H1 (cell line): Measurements from ENCODE around the gene SIPA1L2.

Source experiments
- BCL11A ChIP-seq, 2 experiments: IDR thresholded peaks; one replicate each; pipeline ENCODE4 v1.6.1; 2011; ENCODE audit warnings: low read depth in 2 of 2, low read length in 2 of 2, mild to moderate bottlenecking in 2 of 2
- CREB1 ChIP-seq: IDR thresholded peaks from 2 replicates; pipeline ENCODE4 v1.6.1; 2012; ENCODE audit warnings: inconsistent platforms
- CTCF ChIP-seq, 3 experiments: IDR thresholded peaks; 1 replicate in 2 of 3; 2 replicates in 1 of 3; pipeline versions ENCODE4 v1.5.1 to v1.6.1; 2011; ENCODE audit warnings: low read length in 3 of 3, mild to moderate bottlenecking in 3 of 3, inconsistent platforms in 2 of 3, low read depth in 1 of 3, moderate library complexity in 1 of 3; ENCODE audit not compliant: insufficient read depth in 1 of 3; ENCODE audit errors: control extremely low read depth in 1 of 3
- EP300 ChIP-seq, 2 experiments: IDR thresholded peaks; 1 replicate in 1 of 2; 2 replicates in 1 of 2; pipeline ENCODE4 v1.6.1; 2011 to 2012; ENCODE audit warnings: low read depth in 2 of 2, low read length in 2 of 2, mild to moderate bottlenecking in 2 of 2, borderline replicate concordance in 1 of 2, inconsistent platforms in 1 of 2, moderate library complexity in 1 of 2
- EZH2 ChIP-seq: fragments of 200-600 bp; sonication (generic); IDR thresholded peaks from 2 replicates; pipeline ENCODE4 v1.7.1; 2012; ENCODE audit warnings: low read depth, mild to moderate bottlenecking, moderate library complexity, low read length, inconsistent platforms; ENCODE audit not compliant: severe bottlenecking
- GABPA ChIP-seq: IDR thresholded peaks from 2 replicates; pipeline ENCODE4 v1.6.1; 2011; ENCODE audit warnings: mild to moderate bottlenecking, low read length, moderate library complexity, borderline replicate concordance; ENCODE audit not compliant: insufficient read depth
- GTF2F1 ChIP-seq: IDR thresholded peaks from 2 replicates; pipeline ENCODE4 v1.6.1; 2012; ENCODE audit warnings: low read depth, low read length, improper control_type of control experiment, borderline replicate concordance
- KDM1A ChIP-seq: fragments of 200-600, 300-600 bp; sonication (generic); IDR thresholded peaks from 2 replicates; pipeline ENCODE4 v1.7.1; 2016; ENCODE audit warnings: mild to moderate bottlenecking, low read length, borderline replicate concordance
- POLR2A ChIP-seq, 2 experiments: IDR thresholded peaks; 1 replicate in 1 of 2; 2 replicates in 1 of 2; pipeline ENCODE4 v1.6.1; 2011; ENCODE audit warnings: low read depth in 2 of 2, low read length in 2 of 2, mild to moderate bottlenecking in 2 of 2; ENCODE audit errors: control extremely low read depth in 1 of 2
- POLR2AphosphoS5 ChIP-seq: IDR thresholded peaks from 2 replicates; pipeline ENCODE4 v1.6.1; 2011; ENCODE audit warnings: low read depth, low read length
- SIN3A ChIP-seq, 2 experiments: IDR thresholded peaks in 1 of 2; conservative IDR thresholded peaks in 1 of 2; 2 replicates each; pipeline ENCODE4 v1.6.1; 2011 to 2012; ENCODE audit warnings: low read length in 2 of 2, improper control_type of control experiment in 1 of 2, low read depth in 1 of 2, mild to moderate bottlenecking in 1 of 2
- SP1 ChIP-seq: IDR thresholded peaks from 2 replicates; pipeline ENCODE4 v1.6.1; 2011; ENCODE audit warnings: low read depth, low read length
- TAF1 ChIP-seq: IDR thresholded peaks from 2 replicates; pipeline ENCODE4 v1.6.1; 2011; ENCODE audit warnings: mild to moderate bottlenecking, low read depth, low read length
- TF ChIP-seq, protein P1 (sequence below): IDR thresholded peaks from 2 replicates; pipeline ENCODE4 v1.6.1; 2011; ENCODE audit warnings: low read length, improper control_type of control experiment

DNA sequence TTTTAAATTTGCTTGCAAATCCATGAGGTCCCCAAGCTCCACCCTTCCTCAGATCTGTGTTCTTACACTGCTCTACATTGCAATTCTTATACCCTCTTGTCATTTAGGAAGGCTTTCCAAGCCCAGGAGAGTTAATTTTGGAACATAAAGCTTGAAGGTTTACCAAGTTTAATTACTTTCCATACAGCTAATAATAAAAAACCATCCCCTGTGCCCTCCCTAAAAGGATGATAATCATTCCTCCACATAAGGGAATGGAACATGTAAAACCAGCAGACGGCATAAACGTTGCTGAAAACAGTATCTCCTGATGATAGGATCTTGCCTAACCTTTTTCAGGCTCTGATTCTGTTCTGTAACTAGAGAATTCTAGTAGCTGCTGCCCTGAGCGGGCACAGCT is 23.9 kb upstream of the SIPA1L2 start:
- TF ChIP-seq CREB1 (no peak), SIN3A (conservative IDR thresholded peaks at IDR 0.05 in 1 of 2, IDR thresholded peaks at IDR 0.05 in 1 of 2; ENCODE audit: low read depth in 1 of 2, low read length in 2 of 2) (no peak), TAF1 (no peak), KDM1A (no peak), CTCF (IDR thresholded peaks at IDR 0.05; ENCODE audit: control extremely low read depth in 1 of 3, insufficient read depth in 1 of 3, low read depth in 1 of 3, low read length in 3 of 3) (no peak), GTF2F1 (no peak), EP300 (IDR thresholded peaks at IDR 0.05; ENCODE audit: borderline replicate concordance in 1 of 2, low read depth in 2 of 2, low read length in 2 of 2) (no peak), BCL11A (IDR thresholded peaks at IDR 0.05; ENCODE audit: low read depth in 2 of 2, low read length in 2 of 2) (no peak), EZH2 (no peak), GABPA (no peak), SP1 (no peak), POLR2A (IDR thresholded peaks at IDR 0.05; ENCODE audit: control extremely low read depth in 1 of 2, low read depth in 2 of 2, low read length in 2 of 2) (no peak), POLR2AphosphoS5 (no peak)
- TF ChIP-seq, protein P1, sequence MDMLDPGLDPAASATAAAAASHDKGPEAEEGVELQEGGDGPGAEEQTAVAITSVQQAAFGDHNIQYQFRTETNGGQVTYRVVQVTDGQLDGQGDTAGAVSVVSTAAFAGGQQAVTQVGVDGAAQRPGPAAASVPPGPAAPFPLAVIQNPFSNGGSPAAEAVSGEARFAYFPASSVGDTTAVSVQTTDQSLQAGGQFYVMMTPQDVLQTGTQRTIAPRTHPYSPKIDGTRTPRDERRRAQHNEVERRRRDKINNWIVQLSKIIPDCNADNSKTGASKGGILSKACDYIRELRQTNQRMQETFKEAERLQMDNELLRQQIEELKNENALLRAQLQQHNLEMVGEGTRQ: no peak
